Mesodermal cell (in vitro differentiated cells): ENCODE results near the gene PTPRN2.

Source experiments
- H3K27ac ChIP-seq: 2 replicates; pipeline ENCODE4 v1.7.0; 2013; ENCODE audit warnings: mild to moderate bottlenecking, low read depth, low read length, moderate library complexity; ENCODE audit not compliant: severe bottlenecking
- H3K36me3 ChIP-seq: 2 replicates; pipeline ENCODE4 v1.7.1; 2013; ENCODE audit warnings: mild to moderate bottlenecking, low read length, moderate library complexity; ENCODE audit not compliant: control insufficient read depth, insufficient read depth
- H3K4me1 ChIP-seq: one replicate; pipeline ENCODE4 v1.7.1; 2013; ENCODE audit warnings: mild to moderate bottlenecking, low read length; ENCODE audit not compliant: insufficient read depth, control insufficient read depth, poor library complexity, severe bottlenecking
- H3K4me3 ChIP-seq: 2 replicates; pipeline ENCODE4 v1.7.0; 2013; ENCODE audit warnings: low read length, control low read depth, mild to moderate bottlenecking; ENCODE audit not compliant: insufficient read depth, poor library complexity, severe bottlenecking; ENCODE audit errors: extremely low read depth
- H3K9me3 ChIP-seq: 2 replicates; pipeline ENCODE4 v1.7.1; 2013; ENCODE audit warnings: mild to moderate bottlenecking, low read length, moderate library complexity; ENCODE audit not compliant: control insufficient read depth
- WGBS, 2 experiments: methylation state at CpG; one replicate each; pipeline ENCODE4 v1.1.5; 2013; ENCODE audit warnings: missing lambda C conversion rate in 2 of 2; ENCODE audit not compliant: insufficient coverage in 2 of 2; 5-methylcytosine and 5-hydroxymethylcytosine counted together

PTPRN2 gene

DNA sequence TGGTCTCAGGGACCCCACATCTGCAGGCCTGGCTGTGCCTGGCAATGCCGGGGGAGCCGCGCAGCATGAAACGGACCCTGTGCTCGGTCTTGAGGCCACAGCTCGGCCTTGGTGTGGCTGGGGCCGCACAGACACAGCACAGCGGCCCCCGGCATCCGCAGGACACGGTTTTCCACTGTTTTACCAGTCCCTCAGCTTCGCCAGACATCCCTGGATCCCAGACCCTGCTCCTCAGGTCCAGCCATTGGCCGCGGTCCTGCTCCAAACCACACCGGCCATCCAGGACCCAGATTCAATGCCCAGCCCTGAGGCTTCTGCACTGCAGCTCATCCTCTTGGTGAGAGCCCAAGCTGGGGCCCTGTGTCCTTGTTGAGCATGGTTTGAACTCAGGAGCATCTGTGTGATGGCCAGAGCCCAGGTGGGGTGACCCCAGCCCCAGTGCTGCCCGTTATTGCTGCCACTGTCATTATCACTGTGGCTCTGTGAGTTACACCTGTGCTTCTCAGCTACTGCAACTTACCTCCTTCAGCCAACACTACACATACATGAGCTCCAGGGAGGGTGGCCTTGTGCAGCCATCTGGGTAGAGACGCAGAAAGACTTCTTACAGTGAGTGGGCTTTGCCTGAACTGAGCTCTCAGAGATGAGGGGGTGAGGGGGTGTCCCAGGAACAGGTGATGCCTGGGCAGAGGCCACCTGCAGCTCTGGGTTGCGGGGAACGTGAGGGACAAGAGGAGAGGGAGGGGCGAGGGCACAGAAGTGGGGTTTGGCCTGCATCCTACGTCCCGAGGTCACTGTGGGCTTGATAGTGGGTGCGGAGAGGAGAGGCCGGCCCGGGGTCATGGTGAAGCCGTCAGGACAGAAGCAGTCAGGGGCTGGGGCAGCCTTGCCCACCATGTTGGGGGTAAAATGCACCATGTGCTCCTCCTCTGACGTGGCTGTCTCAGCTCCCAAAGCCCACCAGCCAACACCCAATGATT lies 567.6 kb downstream of the PTPRN2 start:
- Histone ChIP-seq H3K36me3 (no peaks in the 10 kb centered on the region), H3K9me3 (peaks cover 76% of the 10 kb centered on the region), H3K4me3 (no peak overlapping the region), H3K27ac (no peak overlapping the region), H3K4me1 (no peaks in the 10 kb centered on the region)
- WGBS, 2 experiments, result 68 to 82% methylated on average over 23 to 25 of the region's 27 CpGs

DNA sequence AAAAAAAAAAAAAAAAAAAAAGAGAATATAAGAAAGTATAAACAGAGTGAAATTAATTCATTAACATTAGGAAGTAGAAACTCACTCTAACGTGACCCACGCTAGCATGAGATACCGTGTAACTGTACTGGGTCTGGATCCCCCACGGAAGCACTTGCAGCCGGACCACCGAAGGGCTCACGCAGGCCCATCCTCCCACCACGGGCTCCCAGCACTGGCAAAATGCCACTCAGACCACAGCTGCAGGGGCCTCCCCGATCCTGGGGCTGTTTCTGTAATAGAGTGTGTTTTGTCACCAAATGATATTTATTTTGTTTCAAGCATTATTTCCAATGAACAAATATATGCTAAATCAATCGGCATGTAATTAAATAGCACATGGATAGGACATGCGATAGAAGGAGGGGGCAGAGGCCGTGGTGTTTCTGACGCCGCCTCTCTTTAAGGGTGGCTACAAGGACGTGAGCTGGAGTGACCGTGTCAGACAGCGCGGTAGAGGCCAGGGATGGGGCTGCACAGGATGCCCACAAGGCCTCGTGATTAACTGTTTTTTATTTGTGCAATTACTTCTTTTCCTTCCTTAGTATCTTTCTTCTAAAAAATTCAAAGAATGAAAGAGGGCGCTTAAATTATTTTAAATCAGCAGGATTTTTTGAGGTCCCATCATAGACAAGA lies 568.5 kb downstream of the PTPRN2 start:
- 82 to 87% methylated on average over 13 to 16 of the region's 20 CpGs for WGBS, 2 experiments

GRCh38 chr7:158018098-158018762 lies 569.4 kb downstream of the PTPRN2 start:
- H3K4me3 ChIP-seq, result no peak overlapping the region
- peaks cover 63% of the 10 kb centered on the region for H3K9me3 ChIP-seq
- H3K36me3 ChIP-seq, result no peaks in the 10 kb centered on the region
- no peak overlapping the region for H3K27ac ChIP-seq
- 73 to 82% methylated on average over 19 of the region's 19 CpGs for WGBS, 2 experiments
- no peaks in the 10 kb centered on the region for H3K4me1 ChIP-seq

More for the DNA sequence above, 568.5 kb downstream of the PTPRN2 start:
- Histone ChIP-seq H3K4me3 (no peak overlapping the region), H3K36me3 (no peaks in the 10 kb centered on the region), H3K9me3 (peaks cover 68% of the 10 kb centered on the region), H3K4me1 (no peaks in the 10 kb centered on the region), H3K27ac (no peak overlapping the region)

DNA sequence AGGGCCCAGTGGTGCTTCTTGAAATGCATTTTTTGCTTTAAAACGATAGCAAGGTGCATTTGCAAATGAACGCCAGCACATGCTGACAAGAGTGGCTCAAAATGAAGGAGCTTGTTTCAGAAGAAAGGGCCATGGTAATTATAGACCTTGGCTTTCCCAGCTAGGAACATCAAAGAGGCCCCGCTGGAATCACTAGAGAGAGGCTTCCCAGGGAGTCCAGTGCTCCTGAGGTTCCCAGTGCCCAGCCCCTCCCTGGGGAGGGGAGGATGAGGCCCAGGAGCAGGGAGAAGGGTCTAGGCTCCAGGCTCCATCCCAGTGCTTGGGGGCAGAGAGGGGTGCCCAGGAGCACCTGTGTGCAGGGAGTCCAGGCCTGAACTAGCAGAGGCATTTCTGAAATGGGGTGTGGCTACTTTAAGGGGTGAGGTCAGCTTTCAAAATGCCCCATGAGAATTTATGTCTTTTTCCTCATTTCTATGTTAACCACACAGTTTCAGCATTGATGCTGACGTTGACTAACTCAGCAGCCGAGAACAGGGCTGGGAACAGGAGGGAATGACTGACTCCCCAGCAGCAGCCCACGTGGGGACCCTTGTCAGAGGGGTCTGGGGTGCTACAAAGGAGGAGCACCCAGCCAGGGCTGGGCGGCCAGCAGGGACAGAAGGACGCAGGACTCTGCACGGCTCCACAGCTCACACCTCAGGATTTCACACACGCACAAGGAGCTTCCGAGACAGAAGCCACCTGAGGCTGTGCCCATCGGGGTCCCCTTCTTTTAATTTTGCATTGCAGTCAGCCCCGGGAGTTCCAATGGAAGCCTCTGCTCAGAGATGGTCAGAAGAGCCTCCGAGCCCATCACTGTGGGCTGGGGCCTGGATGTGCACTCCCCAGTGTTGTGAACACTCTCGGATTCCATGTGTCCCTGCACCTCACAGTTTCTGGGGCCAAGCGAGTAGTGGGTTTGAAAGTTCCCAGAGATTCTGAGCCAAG lies 570.2 kb downstream of the PTPRN2 start:
- 70 to 74% methylated on average over 13 to 16 of the region's 16 CpGs for WGBS, 2 experiments
- Histone ChIP-seq H3K4me1 (no peaks in the 10 kb centered on the region), H3K27ac (no peak overlapping the region), H3K9me3 (peaks cover 59% of the 10 kb centered on the region), H3K36me3 (no peaks in the 10 kb centered on the region), H3K4me3 (no peak overlapping the region)

- H3K4me3 ChIP-seq, result no peak overlapping the region
- no peaks in the 10 kb centered on the region for H3K4me1 ChIP-seq
- H3K9me3 ChIP-seq, result peaks cover 62% of the 10 kb centered on the region
- H3K36me3 ChIP-seq, result no peaks in the 10 kb centered on the region
- WGBS, 2 experiments, result 76 to 77% methylated on average over 28 to 29 of the region's 31 CpGs
- no peak overlapping the region for H3K27ac ChIP-seq
Measured at GRCh38 chr7:158016180-158017097, 571.2 kb downstream of the PTPRN2 start.

DNA sequence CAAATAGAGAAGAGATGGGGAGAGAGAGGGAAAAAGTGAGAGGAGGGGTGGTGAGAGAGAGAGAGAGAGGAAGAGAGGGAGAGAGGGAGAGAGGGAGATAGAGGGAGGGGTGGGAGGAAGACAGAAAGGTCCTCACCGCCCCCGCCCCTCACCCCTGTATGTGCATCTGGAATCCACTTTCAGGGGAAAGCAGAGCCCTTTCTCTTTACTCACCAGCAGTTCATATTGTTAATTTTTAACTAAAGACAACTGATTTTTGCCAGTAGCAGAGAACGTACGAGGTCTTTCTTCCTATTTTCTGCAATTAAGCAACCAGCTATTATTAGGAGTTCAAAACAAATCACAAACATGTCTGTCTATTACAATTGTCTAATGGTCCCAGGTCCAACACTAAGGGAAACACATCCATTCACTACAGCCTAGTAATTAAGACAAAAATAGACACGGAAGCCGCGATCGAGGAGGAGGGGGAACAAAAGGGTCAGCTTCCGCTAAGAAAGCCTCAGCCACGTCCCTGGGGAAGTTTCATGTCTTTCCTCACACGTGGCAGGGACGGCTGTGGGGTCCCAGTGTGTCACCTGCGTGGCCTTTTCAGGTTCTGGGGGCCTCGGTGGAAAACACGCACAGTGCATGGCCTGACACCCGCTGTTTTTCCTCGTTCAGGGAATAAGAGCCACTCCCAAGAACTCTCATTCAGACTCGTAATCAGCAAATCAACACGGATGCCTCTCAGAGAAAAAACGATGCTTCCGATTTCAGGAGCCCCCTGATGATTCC lies 572.0 kb downstream of the PTPRN2 start:
- no peak overlapping the region for H3K27ac ChIP-seq
- H3K4me3 ChIP-seq, result no peak overlapping the region
- H3K9me3 ChIP-seq, result peaks cover 66% of the 10 kb centered on the region
- no peaks in the 10 kb centered on the region for H3K4me1 ChIP-seq
- no peaks in the 10 kb centered on the region for H3K36me3 ChIP-seq
- 67 to 73% methylated on average over 18 to 20 of the region's 21 CpGs for WGBS, 2 experiments

DNA sequence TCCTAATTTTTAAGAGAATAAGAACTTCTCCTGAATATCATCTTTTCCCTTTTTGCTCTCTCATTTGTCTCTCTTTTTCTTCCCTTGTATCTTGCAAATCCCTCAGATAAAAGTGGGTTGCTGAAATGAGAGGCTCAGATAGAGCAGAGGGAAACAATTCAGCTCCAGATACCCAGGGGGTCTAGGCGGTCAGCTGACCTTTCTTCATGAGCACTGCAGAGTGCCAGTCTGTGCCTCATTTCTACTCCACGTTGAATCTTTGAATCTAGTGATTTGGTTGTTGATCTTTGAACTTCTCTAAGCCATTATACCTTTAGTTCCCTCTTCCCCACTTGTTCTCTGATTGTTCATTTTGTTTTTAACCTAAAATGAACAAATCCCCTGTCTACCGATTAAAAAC lies 572.6 kb downstream of the PTPRN2 start:
- H3K4me1 ChIP-seq, result no peaks in the 10 kb centered on the region
- no peak overlapping the region for H3K4me3 ChIP-seq
- H3K9me3 ChIP-seq, result peaks cover 65% of the 10 kb centered on the region
- no peak overlapping the region for H3K27ac ChIP-seq
- 56% methylated on average over 3 of the region's 3 CpGs; no CpG with 5 or more reads in 1 of the 2 experiments for WGBS, 2 experiments
- no peaks in the 10 kb centered on the region for H3K36me3 ChIP-seq

DNA sequence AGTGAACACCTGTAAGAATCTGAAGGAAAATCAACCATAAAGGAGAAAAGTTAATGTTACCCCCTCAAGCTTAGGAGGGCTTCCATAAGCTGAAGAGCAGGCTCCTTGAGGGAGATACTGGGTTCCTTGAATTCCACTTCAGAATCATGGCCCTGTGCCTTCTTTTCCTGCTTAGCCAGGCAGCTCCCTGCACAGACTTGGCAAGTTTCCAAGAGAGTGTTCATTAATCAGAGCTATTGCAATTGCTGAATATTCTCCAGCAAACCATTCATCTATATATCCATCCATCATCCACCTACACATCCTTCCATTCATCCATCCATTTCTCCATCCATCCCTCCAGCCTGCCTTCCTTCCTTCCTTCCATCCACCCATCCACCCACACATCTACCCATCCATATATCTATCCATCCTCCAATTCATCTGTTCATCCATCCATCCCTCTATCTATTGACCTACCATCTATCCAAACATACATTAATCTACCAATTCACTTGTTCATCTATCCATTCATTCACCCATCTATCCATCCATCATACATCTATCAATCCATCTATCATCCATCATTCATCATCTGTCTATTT lies 574.4 kb downstream of the PTPRN2 start:
- Histone ChIP-seq H3K9me3 (peaks cover 66% of the 10 kb centered on the region), H3K4me3 (no peak overlapping the region), H3K27ac (no peak overlapping the region), H3K4me1 (no peaks in the 10 kb centered on the region), H3K36me3 (no peaks in the 10 kb centered on the region)
